Measurements from ENCODE around the gene CT55. TPM values are rescaled to one million over a fixed set of nuclear protein-coding genes. Genes with fewer than 3 reads are reported as not detected.
"Not testable (repeated sequence)": the region's sequence is repeated elsewhere in the genome, so short reads cannot be mapped to it uniquely, and the experiment has no call there.

CT55 gene, protein sequence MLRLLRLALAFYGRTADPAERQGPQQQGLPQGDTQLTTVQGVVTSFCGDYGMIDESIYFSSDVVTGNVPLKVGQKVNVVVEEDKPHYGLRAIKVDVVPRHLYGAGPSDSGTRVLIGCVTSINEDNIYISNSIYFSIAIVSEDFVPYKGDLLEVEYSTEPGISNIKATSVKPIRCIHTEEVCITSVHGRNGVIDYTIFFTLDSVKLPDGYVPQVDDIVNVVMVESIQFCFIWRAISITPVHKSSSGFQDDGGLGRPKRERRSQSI
- 1.5 TPM for polyA plus RNA-seq (2012; ENCODE audit: insufficient read depth, insufficient read length, low read depth)

- H3K4me3 ChIP-seq (ENCODE audit: low read depth, low read length), result no peak within 1 kb of the TSS
- peak; percentile 77 for DNase-seq
- TF ChIP-seq, protein P1, sequence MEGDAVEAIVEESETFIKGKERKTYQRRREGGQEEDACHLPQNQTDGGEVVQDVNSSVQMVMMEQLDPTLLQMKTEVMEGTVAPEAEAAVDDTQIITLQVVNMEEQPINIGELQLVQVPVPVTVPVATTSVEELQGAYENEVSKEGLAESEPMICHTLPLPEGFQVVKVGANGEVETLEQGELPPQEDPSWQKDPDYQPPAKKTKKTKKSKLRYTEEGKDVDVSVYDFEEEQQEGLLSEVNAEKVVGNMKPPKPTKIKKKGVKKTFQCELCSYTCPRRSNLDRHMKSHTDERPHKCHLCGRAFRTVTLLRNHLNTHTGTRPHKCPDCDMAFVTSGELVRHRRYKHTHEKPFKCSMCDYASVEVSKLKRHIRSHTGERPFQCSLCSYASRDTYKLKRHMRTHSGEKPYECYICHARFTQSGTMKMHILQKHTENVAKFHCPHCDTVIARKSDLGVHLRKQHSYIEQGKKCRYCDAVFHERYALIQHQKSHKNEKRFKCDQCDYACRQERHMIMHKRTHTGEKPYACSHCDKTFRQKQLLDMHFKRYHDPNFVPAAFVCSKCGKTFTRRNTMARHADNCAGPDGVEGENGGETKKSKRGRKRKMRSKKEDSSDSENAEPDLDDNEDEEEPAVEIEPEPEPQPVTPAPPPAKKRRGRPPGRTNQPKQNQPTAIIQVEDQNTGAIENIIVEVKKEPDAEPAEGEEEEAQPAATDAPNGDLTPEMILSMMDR (IDR thresholded peaks at IDR 0.05; ENCODE audit: low read depth, low read length), result peak; percentile 27
These were observed at the start of gene CT55 for GRCh38 chrX:135170877-135171519. Gene CT55 (minus strand): TSS chrX:135171398. CDS start chrX:135171171, 227 bp downstream.

GRCh38 chrX:135213200-135213844 is 42.1 kb upstream of the CT55 start:
- H3K4me3 ChIP-seq (ENCODE audit: low read depth, low read length), result no peak overlapping the region
- no peak for DNase-seq
- TF ChIP-seq, protein P1 (IDR thresholded peaks at IDR 0.05; ENCODE audit: low read depth, low read length), result no peak
- no peaks in the 10 kb centered on the region for H3K36me3 ChIP-seq
- H3K9me3 ChIP-seq, result no peaks in the 10 kb centered on the region
- no peaks in the 10 kb centered on the region for H3K4me1 ChIP-seq
- no peaks in the 10 kb centered on the region for H3K27me3 ChIP-seq

More at GRCh38 chrX:135170877-135171519, at the start of gene CT55:
- Histone ChIP-seq H3K9me3 (no peaks in the 10 kb centered on the region), H3K36me3 (no peaks in the 10 kb centered on the region), H3K27me3 (no peaks in the 10 kb centered on the region), H3K4me1 (no peaks in the 10 kb centered on the region)

DNA sequence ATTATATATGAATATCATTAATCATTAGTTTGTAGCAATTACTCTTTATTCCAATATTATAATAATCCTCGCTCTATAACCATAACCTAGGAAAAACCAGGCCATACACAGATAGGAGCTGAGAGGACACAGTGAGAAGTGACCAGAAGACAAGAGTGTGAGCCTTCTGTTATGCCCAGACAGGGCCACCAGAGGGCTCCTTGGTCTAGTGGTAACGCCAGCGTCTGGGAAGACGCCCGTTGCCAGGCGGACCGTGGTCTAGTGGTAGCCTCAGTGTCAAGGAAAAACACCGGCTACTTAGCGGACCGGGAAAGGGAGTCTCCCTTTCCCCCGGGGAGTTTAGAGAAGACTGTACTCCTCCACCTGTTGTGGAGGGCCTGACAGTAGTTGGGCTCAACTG is 35.2 kb upstream of the CT55 start:
- not testable (repeated sequence) for H3K9me3 ChIP-seq; H3K27me3 ChIP-seq; H3K36me3 ChIP-seq; H3K4me1 ChIP-seq; H3K4me3 ChIP-seq (ENCODE audit: low read depth, low read length)
- TF ChIP-seq, protein P1 (IDR thresholded peaks at IDR 0.05; ENCODE audit: low read depth, low read length), result peak; percentile 46
- peak; percentile 42 for DNase-seq

- Histone ChIP-seq H3K4me1 (no peaks in the 10 kb centered on the region), H3K27me3 (no peaks in the 10 kb centered on the region), H3K4me3 (ENCODE audit: low read depth, low read length) (no peak overlapping the region), H3K36me3 (no peaks in the 10 kb centered on the region), H3K9me3 (no peaks in the 10 kb centered on the region)
- DNase-seq, result no peak
- TF ChIP-seq, protein P1 (IDR thresholded peaks at IDR 0.05; ENCODE audit: low read depth, low read length), result no peak
These were observed 29.1 kb upstream of the CT55 start for GRCh38 chrX:135200297-135200696.

DNA sequence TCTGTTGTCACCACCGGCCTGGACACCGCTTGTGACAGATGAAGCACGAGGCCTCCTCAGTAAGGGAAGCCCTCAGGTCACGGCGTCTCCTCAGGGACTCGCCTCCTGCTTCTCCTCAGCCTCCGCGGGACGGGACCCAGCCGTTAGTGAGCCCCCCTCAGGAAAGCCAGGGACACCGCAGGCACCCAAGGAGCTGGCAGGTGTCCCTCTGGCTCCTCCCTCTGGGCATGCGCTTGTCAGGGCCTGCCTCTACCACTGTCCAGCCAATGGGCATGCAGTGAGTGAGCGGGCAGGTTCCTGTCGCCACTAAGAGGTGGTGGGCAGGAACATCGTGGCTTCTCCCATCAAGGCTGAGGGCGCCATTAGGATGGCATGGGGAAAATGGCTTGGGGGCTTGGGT is 23.5 kb upstream of the CT55 start:
- Histone ChIP-seq H3K36me3 (no peaks in the 10 kb centered on the region), H3K9me3 (no peaks in the 10 kb centered on the region), H3K4me3 (ENCODE audit: low read depth, low read length) (no peak overlapping the region), H3K4me1 (no peaks in the 10 kb centered on the region), H3K27me3 (no peaks in the 10 kb centered on the region)
- TF ChIP-seq, protein P1 (IDR thresholded peaks at IDR 0.05; ENCODE audit: low read depth, low read length), result no peak
- no peak for DNase-seq
